ENCODE measurements around the gene CEP295NL. TPM values are rescaled to one million over a fixed set of nuclear protein-coding genes. Genes with fewer than 3 reads are reported as not detected.
"Not testable (repeated sequence)": the region's sequence is repeated elsewhere in the genome, so short reads cannot be mapped to it uniquely, and the experiment has no call there.

CEP295NL gene
- total RNA-seq, 3 donors from 2014 or later (not counting 1 experiment from before 2014, with no cell fraction given): 0.52 to 2.7 (median 2.1) TPM

DNA sequence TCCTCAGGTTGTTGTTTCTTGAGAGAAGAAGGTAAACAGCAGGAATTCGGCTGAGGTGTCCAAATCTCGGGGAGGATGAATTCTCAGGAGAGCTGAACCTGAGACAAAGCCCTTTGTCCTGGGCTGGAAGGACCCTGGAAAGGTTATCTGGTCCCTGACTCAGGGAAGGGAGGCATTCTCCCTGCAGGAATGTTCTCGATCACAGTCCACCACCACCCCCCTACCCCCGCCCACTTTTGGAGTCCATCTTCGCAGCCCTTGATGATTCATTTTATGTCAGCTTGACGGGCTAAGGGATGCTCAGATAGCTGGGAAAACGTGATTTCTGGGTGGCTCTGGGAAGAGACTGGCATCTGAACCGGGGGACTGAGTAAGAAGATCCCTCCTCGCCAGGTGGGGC, 1.4 kb upstream of the CEP295NL start:
- 87% methylated on average over 9 of the region's 9 CpGs for WGBS (ENCODE audit: insufficient coverage)
- no peaks in the 10 kb centered on the region for H3K9me3 Mint-ChIP-seq
- H3K27ac ChIP-seq (ENCODE audit: low read length): no peak overlapping the region

DNA sequence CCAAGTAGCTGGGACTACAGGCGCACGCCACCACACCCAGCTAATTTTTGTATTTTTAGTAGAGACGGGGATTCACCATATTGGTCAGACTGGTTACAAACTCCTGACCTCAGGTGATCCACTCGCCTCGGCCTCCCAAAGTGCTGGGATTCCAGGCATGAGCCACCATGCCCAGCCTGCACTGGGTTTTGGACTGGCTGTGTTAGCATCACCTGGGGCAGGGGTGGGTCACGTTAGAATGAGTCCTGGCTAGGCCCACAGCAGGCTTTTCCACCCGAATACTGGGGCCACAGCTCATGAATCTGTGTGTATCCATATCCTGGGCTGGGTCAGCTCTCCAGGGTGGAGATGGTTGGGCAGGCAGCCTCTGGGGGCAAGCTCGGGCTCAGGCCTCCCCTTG, 770 bp downstream of the CEP295NL start:
- intact Hi-C loops (cut with micrococcal nuclease); H3K4me3 Mint-ChIP-seq; H3K27ac ChIP-seq (ENCODE audit: low read length); H3K27me3 ChIP-seq (ENCODE audit: control insufficient read depth, insufficient read depth, low read length); H3K9me3 Mint-ChIP-seq; ATAC-seq; H3K27me3 Mint-ChIP-seq (ENCODE audit: low read depth in 2 of 2); H3K36me3 ChIP-seq (ENCODE audit: control insufficient read depth, insufficient read depth, low read length); H3K4me3 ChIP-seq (ENCODE audit: low read length); DNase-seq; H3K36me3 Mint-ChIP-seq; H3K4me1 Mint-ChIP-seq; H3K4me1 ChIP-seq (ENCODE audit: control insufficient read depth, insufficient read depth, low read length); H3K9me3 ChIP-seq (ENCODE audit: control insufficient read depth, insufficient read depth, low read length); H3K27ac Mint-ChIP-seq: not testable (repeated sequence)
- WGBS (ENCODE audit: insufficient coverage): 86% methylated on average over 8 of the region's 8 CpGs

More for the DNA sequence above, 1.4 kb upstream of the CEP295NL start:
- TF ChIP-seq, protein P1, sequence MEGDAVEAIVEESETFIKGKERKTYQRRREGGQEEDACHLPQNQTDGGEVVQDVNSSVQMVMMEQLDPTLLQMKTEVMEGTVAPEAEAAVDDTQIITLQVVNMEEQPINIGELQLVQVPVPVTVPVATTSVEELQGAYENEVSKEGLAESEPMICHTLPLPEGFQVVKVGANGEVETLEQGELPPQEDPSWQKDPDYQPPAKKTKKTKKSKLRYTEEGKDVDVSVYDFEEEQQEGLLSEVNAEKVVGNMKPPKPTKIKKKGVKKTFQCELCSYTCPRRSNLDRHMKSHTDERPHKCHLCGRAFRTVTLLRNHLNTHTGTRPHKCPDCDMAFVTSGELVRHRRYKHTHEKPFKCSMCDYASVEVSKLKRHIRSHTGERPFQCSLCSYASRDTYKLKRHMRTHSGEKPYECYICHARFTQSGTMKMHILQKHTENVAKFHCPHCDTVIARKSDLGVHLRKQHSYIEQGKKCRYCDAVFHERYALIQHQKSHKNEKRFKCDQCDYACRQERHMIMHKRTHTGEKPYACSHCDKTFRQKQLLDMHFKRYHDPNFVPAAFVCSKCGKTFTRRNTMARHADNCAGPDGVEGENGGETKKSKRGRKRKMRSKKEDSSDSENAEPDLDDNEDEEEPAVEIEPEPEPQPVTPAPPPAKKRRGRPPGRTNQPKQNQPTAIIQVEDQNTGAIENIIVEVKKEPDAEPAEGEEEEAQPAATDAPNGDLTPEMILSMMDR (IDR thresholded peaks at IDR 0.05): no peak
- no peaks in the 10 kb centered on the region for H3K4me1 ChIP-seq (ENCODE audit: control insufficient read depth, insufficient read depth, low read length)
- H3K27me3 ChIP-seq (ENCODE audit: control insufficient read depth, insufficient read depth, low read length): no peaks in the 10 kb centered on the region
- Mint-ChIP-seq H3K27me3 (ENCODE audit: low read depth in 2 of 2) (no peaks in the 10 kb centered on the region), H3K36me3 (no peaks in the 10 kb centered on the region), H3K4me1 (no peaks in the 10 kb centered on the region), H3K27ac (no peak overlapping the region), H3K4me3 (no peak overlapping the region)
- DNase-seq (no peak), ATAC-seq (no peak)
- no peak overlapping the region for H3K4me3 ChIP-seq (ENCODE audit: low read length)
- H3K9me3 ChIP-seq (ENCODE audit: control insufficient read depth, insufficient read depth, low read length): no peaks in the 10 kb centered on the region
- no peaks in the 10 kb centered on the region for H3K36me3 ChIP-seq (ENCODE audit: control insufficient read depth, insufficient read depth, low read length)
- intact Hi-C loops (cut with micrococcal nuclease): no loop called here

- Mint-ChIP-seq H3K36me3 (no peaks in the 10 kb centered on the region), H3K27me3 (ENCODE audit: low read depth in 2 of 2) (no peaks in the 10 kb centered on the region), H3K4me3 (no peak overlapping the region), H3K9me3 (no peaks in the 10 kb centered on the region), H3K4me1 (no peaks in the 10 kb centered on the region), H3K27ac (no peak overlapping the region)
- no peak overlapping the region for H3K27ac ChIP-seq (ENCODE audit: low read length)
- no peak for ATAC-seq
- no peaks in the 10 kb centered on the region for H3K36me3 ChIP-seq (ENCODE audit: control insufficient read depth, insufficient read depth, low read length)
- H3K4me1 ChIP-seq (ENCODE audit: control insufficient read depth, insufficient read depth, low read length): no peaks in the 10 kb centered on the region
- no peak for DNase-seq
- 88% methylated on average over 10 of the region's 10 CpGs for WGBS (ENCODE audit: insufficient coverage)
- H3K9me3 ChIP-seq (ENCODE audit: control insufficient read depth, insufficient read depth, low read length): no peaks in the 10 kb centered on the region
- no peaks in the 10 kb centered on the region for H3K27me3 ChIP-seq (ENCODE audit: control insufficient read depth, insufficient read depth, low read length)
- no peak overlapping the region for H3K4me3 ChIP-seq (ENCODE audit: low read length)
- intact Hi-C loops (cut with micrococcal nuclease): no loop called here
- TF ChIP-seq, protein P1 (IDR thresholded peaks at IDR 0.05): no peak
Measured at GRCh38 chr17:78901806-78902205, 1.2 kb downstream of the CEP295NL start.

DNA sequence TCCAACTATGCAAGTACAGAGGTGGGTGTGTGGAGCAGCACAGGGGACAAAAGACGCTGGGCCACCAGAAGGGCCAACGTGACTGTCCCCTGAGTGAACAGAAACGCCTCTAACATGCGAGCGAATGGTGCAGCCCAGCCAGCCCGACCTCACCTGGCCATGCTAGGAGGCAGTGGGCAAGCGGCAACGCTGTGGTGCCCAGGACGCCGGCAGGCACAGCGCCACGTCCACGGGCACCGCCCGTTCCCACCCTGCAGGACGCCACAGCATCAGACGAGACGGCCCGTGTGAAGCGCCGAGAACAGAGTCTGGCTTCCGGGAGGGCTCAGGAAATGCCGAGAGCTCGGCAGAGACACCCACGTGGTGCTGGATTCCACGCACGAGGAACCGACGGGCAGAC, 2.2 kb downstream of the CEP295NL start:
- ATAC-seq: no peak
- Histone ChIP-seq H3K36me3 (ENCODE audit: control insufficient read depth, insufficient read depth, low read length) (no peaks in the 10 kb centered on the region), H3K27ac (ENCODE audit: low read length) (no peak overlapping the region), H3K4me1 (ENCODE audit: control insufficient read depth, insufficient read depth, low read length) (no peaks in the 10 kb centered on the region), H3K4me3 (ENCODE audit: low read length) (no peak overlapping the region), H3K27me3 (ENCODE audit: control insufficient read depth, insufficient read depth, low read length) (no peaks in the 10 kb centered on the region), H3K9me3 (ENCODE audit: control insufficient read depth, insufficient read depth, low read length) (no peaks in the 10 kb centered on the region)
- Mint-ChIP-seq H3K4me3 (no peak overlapping the region), H3K4me1 (no peaks in the 10 kb centered on the region), H3K9me3 (no peaks in the 10 kb centered on the region), H3K27ac (no peak overlapping the region), H3K27me3 (ENCODE audit: low read depth in 2 of 2) (no peaks in the 10 kb centered on the region), H3K36me3 (no peaks in the 10 kb centered on the region)
- DNase-seq: no peak
- intact Hi-C loops (cut with micrococcal nuclease): no loop called here
- TF ChIP-seq, protein P1 (IDR thresholded peaks at IDR 0.05): no peak
- WGBS (ENCODE audit: insufficient coverage): 90% methylated on average over 29 of the region's 29 CpGs
